IMR-90 (cell line): ENCODE results near the gene EPHA6. TPM values are rescaled to one million over a fixed set of nuclear protein-coding genes. Genes with fewer than 3 reads are reported as not detected.

Source experiments
- ATAC-seq: fragments of 200-7000 bp; cut with Tn5 transposase; 2 replicates; pipeline ENCODE4 v1.9.1; 2020; ENCODE audit warnings: low read depth, mild to moderate bottlenecking, moderate library complexity
- BruUV-seq: library from RNA; stranded (reverse); fragments of 400-500 nt; replicated peaks from 2 replicates; lab custom pipeline; 2021; lab: Mats Ljungman, UMichigan
- CTCF ChIA-PET: fragments of 300-600 bp; formaldehyde crosslinking; extraction: SDS; loops from one replicate; lab custom pipeline; 2021; ENCODE audit warnings: antibody characterized with exemption; lab: Yijun Ruan, JAX
- POLR2A ChIA-PET: fragments of 300-600 bp; sonication (Branson Sonifier 250); formaldehyde crosslinking; loops from one replicate; lab custom pipeline; 2022; ENCODE audit warnings: antibody characterized with exemption; ENCODE audit not compliant: unreplicated experiment; lab: Charles Lee
- DNase-seq: peaks from one replicate; pipeline ENCODE4 v3.0.0; 2013
- H2AFZ ChIP-seq: replicated peaks from 2 replicates; pipeline ENCODE3; 2013; ENCODE audit warnings: low read length, mild to moderate bottlenecking; ENCODE audit not compliant: poor library complexity
- H2AK5ac ChIP-seq: 2 replicates; pipeline ENCODE4 v1.6.1; 2013; ENCODE audit warnings: low read depth, low read length, inconsistent platforms
- H2AK9ac ChIP-seq: replicated peaks from 2 replicates; pipeline ENCODE3; 2013; ENCODE audit warnings: mild to moderate bottlenecking, low read depth, low read length, moderate library complexity; ENCODE audit not compliant: poor library complexity
- H2BK120ac ChIP-seq: 2 replicates; pipeline ENCODE4 v1.6.1; 2013; ENCODE audit warnings: low read depth, low read length, inconsistent platforms
- H2BK15ac ChIP-seq: 3 replicates; pipeline ENCODE4 v1.6.1; 2013; ENCODE audit warnings: low read depth, low read length, inconsistent platforms
- H2BK20ac ChIP-seq: 2 replicates; pipeline ENCODE4 v1.6.1; 2013; ENCODE audit warnings: low read depth, mild to moderate bottlenecking, inconsistent platforms, low read length, moderate library complexity
- H2BK5ac ChIP-seq: 2 replicates; pipeline ENCODE4 v1.6.1; 2013; ENCODE audit warnings: mild to moderate bottlenecking, low read depth, low read length, inconsistent platforms; ENCODE audit not compliant: poor library complexity, severe bottlenecking
- H3K14ac ChIP-seq: replicated peaks from 2 replicates; pipeline ENCODE4 v1.6.1; 2013; ENCODE audit warnings: low read depth, low read length, inconsistent platforms
- H3K18ac ChIP-seq: 2 replicates; pipeline ENCODE4 v1.6.1; 2013; ENCODE audit warnings: low read depth, low read length, control low read depth
- H3K23ac ChIP-seq: 2 replicates; pipeline ENCODE4 v1.6.1; 2013; ENCODE audit warnings: low read depth, low read length, inconsistent platforms
- H3K27ac ChIP-seq: 2 replicates; pipeline ENCODE4 v1.5.1; 2013; ENCODE audit warnings: mild to moderate bottlenecking, control low read depth, low read length; ENCODE audit not compliant: insufficient read depth
- H3K27me3 ChIP-seq: 2 replicates; pipeline ENCODE4 v1.6.1; 2013; ENCODE audit warnings: low read length; ENCODE audit not compliant: control insufficient read depth, insufficient read depth
- H3K36me3 ChIP-seq: 2 replicates; pipeline ENCODE4 v1.6.1; 2013; ENCODE audit warnings: low read length, mixed read lengths; ENCODE audit not compliant: control insufficient read depth, insufficient read depth
- H3K4ac ChIP-seq: 2 replicates; pipeline ENCODE4 v1.6.1; 2013; ENCODE audit warnings: low read depth, low read length, inconsistent platforms
- H3K4me1 ChIP-seq: 2 replicates; pipeline ENCODE4 v1.6.1; 2013; ENCODE audit warnings: low read length, mixed read lengths; ENCODE audit not compliant: control insufficient read depth, insufficient read depth
- H3K4me2 ChIP-seq: 2 replicates; pipeline ENCODE4 v1.6.1; 2013; ENCODE audit warnings: low read depth, mild to moderate bottlenecking, control low read depth, low read length, moderate library complexity
- H3K4me3 ChIP-seq: 2 replicates; pipeline ENCODE4 v1.5.1; 2013; ENCODE audit warnings: low read depth, mild to moderate bottlenecking, control low read depth, low read length, moderate library complexity; ENCODE audit not compliant: insufficient read depth
- H3K56ac ChIP-seq: 2 replicates; pipeline ENCODE4 v1.6.1; 2013; ENCODE audit warnings: low read length, inconsistent platforms; ENCODE audit not compliant: insufficient read depth; ENCODE audit errors: extremely low read depth
- H3K79me1 ChIP-seq, 2 experiments: 2 replicates each; pipeline ENCODE4 v1.6.1; 2013; ENCODE audit warnings: low read length in 2 of 2, inconsistent platforms in 1 of 2, low read depth in 1 of 2
- H3K9ac ChIP-seq: 2 replicates; pipeline ENCODE4 v1.6.1; 2013; ENCODE audit warnings: low read depth, low read length, control low read depth
- H3K9me1 ChIP-seq: 2 replicates; pipeline ENCODE4 v1.6.1; 2013; ENCODE audit warnings: low read length, inconsistent platforms; ENCODE audit not compliant: insufficient read depth
- H3K9me3 ChIP-seq: 2 replicates; pipeline ENCODE4 v1.6.1; 2013; ENCODE audit warnings: low read length; ENCODE audit not compliant: control insufficient read depth, insufficient read depth
- H4K20me1 ChIP-seq: 2 replicates; pipeline ENCODE4 v1.6.1; 2013; ENCODE audit warnings: low read length, inconsistent platforms; ENCODE audit not compliant: insufficient read depth
- H4K5ac ChIP-seq: 2 replicates; pipeline ENCODE4 v1.6.1; 2013; ENCODE audit warnings: mild to moderate bottlenecking, low read depth, low read length, control low read depth
- H4K8ac ChIP-seq, 2 experiments: 2 replicates each; pipeline ENCODE4 v1.6.1; 2013; ENCODE audit warnings: low read depth in 2 of 2, low read length in 2 of 2, control low read depth in 1 of 2, inconsistent platforms in 1 of 2
- H4K91ac ChIP-seq: 2 replicates; pipeline ENCODE4 v1.6.1; 2013; ENCODE audit warnings: low read depth, low read length, inconsistent platforms; ENCODE audit not compliant: insufficient read depth
- BHLHE40 ChIP-seq: fragments of 150-350 bp; IDR thresholded peaks from 2 replicates; pipeline ENCODE4 v1.6.1; 2016; ENCODE audit warnings: mild to moderate bottlenecking, low read depth, low read length
- CEBPB ChIP-seq: IDR thresholded peaks from 2 replicates; pipeline ENCODE4 v1.6.1; 2012; ENCODE audit warnings: low read depth, low read length, improper control_type of control experiment
- CHD1 ChIP-seq: IDR thresholded peaks from 2 replicates; pipeline ENCODE4 v1.6.1; 2012; ENCODE audit warnings: low read depth, low read length, improper control_type of control experiment
- FOS ChIP-seq: fragments of 150-350 bp; IDR thresholded peaks from 2 replicates; pipeline ENCODE4 v1.6.1; 2016; ENCODE audit warnings: low read depth, low read length
- MAFK ChIP-seq: IDR thresholded peaks from 2 replicates; pipeline ENCODE4 v1.6.1; 2012; ENCODE audit warnings: low read depth, low read length, improper control_type of control experiment
- MAZ ChIP-seq: IDR thresholded peaks from 2 replicates; pipeline ENCODE4 v1.6.1; 2012; ENCODE audit warnings: low read depth, mild to moderate bottlenecking, low read length, improper control_type of control experiment, moderate library complexity, borderline replicate concordance
- MXI1 ChIP-seq: IDR thresholded peaks from 2 replicates; pipeline ENCODE4 v1.6.1; 2012; ENCODE audit warnings: low read depth, mild to moderate bottlenecking, low read length, moderate library complexity, borderline replicate concordance
- NFE2L2 ChIP-seq: fragments of 150-350 bp; IDR thresholded peaks from 2 replicates; pipeline ENCODE4 v1.6.1; 2016; ENCODE audit warnings: low read depth, mild to moderate bottlenecking, low read length
- POLR2A ChIP-seq: IDR thresholded peaks from 2 replicates; pipeline ENCODE4 v1.6.1; 2012; ENCODE audit warnings: mild to moderate bottlenecking, low read depth, low read length
- RAD21 ChIP-seq: IDR thresholded peaks from 2 replicates; pipeline ENCODE4 v1.6.1; 2012; ENCODE audit warnings: low read length, improper control_type of control experiment
- RCOR1 ChIP-seq: IDR thresholded peaks from 2 replicates; pipeline ENCODE4 v1.6.1; 2012; ENCODE audit warnings: mild to moderate bottlenecking, low read length, improper control_type of control experiment; ENCODE audit not compliant: insufficient replicate concordance
- RFX5 ChIP-seq: IDR thresholded peaks from 2 replicates; pipeline ENCODE4 v1.8.0; 2012; ENCODE audit warnings: low read depth, mild to moderate bottlenecking, low read length, moderate library complexity
- SMC3 ChIP-seq: fragments of 150-350 bp; IDR thresholded peaks from 2 replicates; pipeline ENCODE4 v1.6.1; 2016; ENCODE audit warnings: low read depth, mild to moderate bottlenecking, antibody characterized with exemption, low read length, moderate library complexity
- USF2 ChIP-seq: fragments of 150-350 bp; IDR thresholded peaks from 2 replicates; pipeline ENCODE4 v1.6.1; 2017; ENCODE audit warnings: mild to moderate bottlenecking, antibody characterized with exemption, low read length, low read depth
- WGBS, 2 experiments: methylation state at CpG; one replicate each; pipeline versions ENCODE4 v1.1.5 to v1.1.7; 2013; ENCODE audit warnings: missing lambda C conversion rate in 2 of 2; ENCODE audit not compliant: insufficient read length in 1 of 2; ENCODE audit errors: extremely low coverage in 2 of 2; 5-methylcytosine and 5-hydroxymethylcytosine counted together
- dilution Hi-C: fragments of 300-500 bp; cut with HindIII; formaldehyde crosslinking; loops from one replicate; pipeline ENCODE4 v1.14.3; 2018; ENCODE audit warnings: low sequenced_read_pairs; ENCODE audit not compliant: unreplicated experiment
- in situ Hi-C: fragments of 300-500 bp; cut with MboI; formaldehyde crosslinking; loops from 3 replicates; pipeline ENCODE4 v1.14.3; 2019; ENCODE audit warnings: low sequenced_read_pairs, inconsistent platforms, mixed read lengths
- intact Hi-C: fragments of 100-400 bp; cut with micrococcal nuclease; formaldehyde crosslinking; loops from 2 replicates; pipeline ENCODE4 v1.10.0; 2022
- polyA plus RNA-seq, 3 experiments: library from polyadenylated mRNA; depleted of rRNA; stranded (reverse); fragments of >200 nt; gene quantifications; 2 replicates each; pipeline ENCODE4 v1.2.3, GENCODE V29; 2012; ENCODE audit warnings: low replicate concordance in 1 of 3
- total RNA-seq: library from RNA; depleted of rRNA; stranded (reverse); fragments of >200 nt; gene quantifications from 2 replicates; pipeline ENCODE4 v1.2.3, GENCODE V29; 2012
- TF ChIP-seq, protein P1 (sequence below): conservative IDR thresholded peaks from 2 replicates; pipeline ENCODE4 v1.5.1; 2012; ENCODE audit warnings: mild to moderate bottlenecking, low read depth, low read length, improper control_type of control experiment

The EPHA6 gene
- total and polyA plus RNA-seq, 2 of the 4 experiments (the other 2 are of a cell fraction) = not detected

GRCh38 chr3:97713634-97714033, 899.2 kb downstream of the EPHA6 start:
- no peak for ATAC-seq
- no TSS peak for BruUV-seq
- no peaks in the 10 kb centered on the region for H4K20me1 ChIP-seq
- no peaks in the 10 kb centered on the region for H3K79me1 ChIP-seq
- no peak overlapping the region for H3K4ac ChIP-seq
- intact Hi-C loops (no loop called here), in situ Hi-C loops (no loop called here), dilution Hi-C loops (no loop called here)
- no peak overlapping the region for H3K27ac ChIP-seq
- no peak overlapping the region for H4K91ac ChIP-seq
- no peak overlapping the region for H2BK20ac ChIP-seq
- DNase-seq = no peak
- 0% methylated on average over 1 of the region's 1 CpG; no CpG with 5 or more reads in 1 of the 2 experiments for WGBS, 2 experiments
- TF ChIP-seq, protein P1, sequence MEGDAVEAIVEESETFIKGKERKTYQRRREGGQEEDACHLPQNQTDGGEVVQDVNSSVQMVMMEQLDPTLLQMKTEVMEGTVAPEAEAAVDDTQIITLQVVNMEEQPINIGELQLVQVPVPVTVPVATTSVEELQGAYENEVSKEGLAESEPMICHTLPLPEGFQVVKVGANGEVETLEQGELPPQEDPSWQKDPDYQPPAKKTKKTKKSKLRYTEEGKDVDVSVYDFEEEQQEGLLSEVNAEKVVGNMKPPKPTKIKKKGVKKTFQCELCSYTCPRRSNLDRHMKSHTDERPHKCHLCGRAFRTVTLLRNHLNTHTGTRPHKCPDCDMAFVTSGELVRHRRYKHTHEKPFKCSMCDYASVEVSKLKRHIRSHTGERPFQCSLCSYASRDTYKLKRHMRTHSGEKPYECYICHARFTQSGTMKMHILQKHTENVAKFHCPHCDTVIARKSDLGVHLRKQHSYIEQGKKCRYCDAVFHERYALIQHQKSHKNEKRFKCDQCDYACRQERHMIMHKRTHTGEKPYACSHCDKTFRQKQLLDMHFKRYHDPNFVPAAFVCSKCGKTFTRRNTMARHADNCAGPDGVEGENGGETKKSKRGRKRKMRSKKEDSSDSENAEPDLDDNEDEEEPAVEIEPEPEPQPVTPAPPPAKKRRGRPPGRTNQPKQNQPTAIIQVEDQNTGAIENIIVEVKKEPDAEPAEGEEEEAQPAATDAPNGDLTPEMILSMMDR = no peak
- TF ChIP-seq USF2 = no peak
- TF ChIP-seq MAFK = no peak
- no peak for TF ChIP-seq SMC3
- no peak for TF ChIP-seq CEBPB
- no peak for TF ChIP-seq FOS
- no peak for TF ChIP-seq RFX5
- no peak for TF ChIP-seq CHD1
- no peak for TF ChIP-seq RCOR1
- no peak for TF ChIP-seq POLR2A
- TF ChIP-seq NFE2L2 = no peak
- TF ChIP-seq MXI1 = no peak
- no peak for TF ChIP-seq MAZ
- TF ChIP-seq RAD21 = no peak
- no peak for TF ChIP-seq BHLHE40
- H3K4me2 ChIP-seq = no peak overlapping the region
- no peak overlapping the region for H2AK5ac ChIP-seq
- ChIA-PET POLR2A (no interaction called here), CTCF (no interaction called here)
- no peak overlapping the region for H3K14ac ChIP-seq
- H2AK9ac ChIP-seq = no peak overlapping the region
- no peak overlapping the region for H2AFZ ChIP-seq
- no peak overlapping the region for H4K8ac ChIP-seq
- no peaks in the 10 kb centered on the region for H3K4me1 ChIP-seq
- no peak overlapping the region for H2BK120ac ChIP-seq
- H3K9me1 ChIP-seq = no peaks in the 10 kb centered on the region
- H2BK15ac ChIP-seq = no peak overlapping the region
- H3K56ac ChIP-seq = no peak overlapping the region
- no peak overlapping the region for H3K18ac ChIP-seq
- H3K27me3 ChIP-seq = no peaks in the 10 kb centered on the region
- no peaks in the 10 kb centered on the region for H3K36me3 ChIP-seq
- H3K9me3 ChIP-seq = no peaks in the 10 kb centered on the region
- no peak overlapping the region for H3K4me3 ChIP-seq
- no peak overlapping the region for H4K5ac ChIP-seq
- no peak overlapping the region for H2BK5ac ChIP-seq
- no peak overlapping the region for H3K23ac ChIP-seq
- no peak overlapping the region for H3K9ac ChIP-seq
